H9 (cell line): ENCODE data around the gene SEC62. TPM values are rescaled to one million over a fixed set of nuclear protein-coding genes. Genes with fewer than 3 reads are reported as not detected.

Source experiments
- DNase-seq: peaks from one replicate; pipeline ENCODE4 v3.0.0-alpha.2; 2017
- H2AFZ ChIP-seq: one replicate; pipeline ENCODE4 v1.6.1; 2013; ENCODE audit warnings: mild to moderate bottlenecking, low read length, control low read depth, moderate library complexity
- H2AK5ac ChIP-seq: 2 replicates; pipeline ENCODE4 v1.6.1; 2013; ENCODE audit warnings: low read length, control low read depth, mixed read lengths; ENCODE audit not compliant: insufficient read length
- H2BK120ac ChIP-seq: one replicate; pipeline ENCODE4 v1.6.1; 2013; ENCODE audit warnings: low read depth, mild to moderate bottlenecking, low read length, control low read depth, inconsistent platforms; ENCODE audit not compliant: poor library complexity, severe bottlenecking
- H2BK12ac ChIP-seq: 2 replicates; pipeline ENCODE4 v1.6.1; 2013; ENCODE audit warnings: low read length, control low read depth, mixed read lengths, low read depth; ENCODE audit not compliant: insufficient read length
- H2BK15ac ChIP-seq: 2 replicates; pipeline ENCODE4 v1.6.1; 2013; ENCODE audit warnings: low read depth, low read length, control low read depth
- H2BK20ac ChIP-seq: one replicate; pipeline ENCODE4 v1.6.1; 2013; ENCODE audit warnings: low read depth, mild to moderate bottlenecking, low read length, control low read depth, inconsistent platforms; ENCODE audit not compliant: poor library complexity, severe bottlenecking
- H2BK5ac ChIP-seq: 2 replicates; pipeline ENCODE4 v1.6.1; 2013; ENCODE audit warnings: low read length, control low read depth, mixed read lengths; ENCODE audit not compliant: insufficient read length
- H3K14ac ChIP-seq: 2 replicates; pipeline ENCODE4 v1.6.1; 2013; ENCODE audit warnings: low read length, control low read depth; ENCODE audit not compliant: insufficient read depth
- H3K18ac ChIP-seq: 2 replicates; pipeline ENCODE4 v1.6.1; 2013; ENCODE audit warnings: low read depth, mild to moderate bottlenecking, mixed read lengths, low read length, control low read depth; ENCODE audit not compliant: insufficient read length
- H3K23ac ChIP-seq: 2 replicates; pipeline ENCODE4 v1.6.1; 2013; ENCODE audit warnings: low read length, control low read depth, mixed read lengths, low read depth; ENCODE audit not compliant: insufficient read length
- H3K23me2 ChIP-seq: 2 replicates; pipeline ENCODE4 v1.6.1; 2013; ENCODE audit warnings: low read depth, mild to moderate bottlenecking, mixed read lengths, low read length, control low read depth; ENCODE audit not compliant: insufficient read length, poor library complexity, severe bottlenecking
- H3K27ac ChIP-seq: 2 replicates; pipeline ENCODE4 v1.5.1; 2013; ENCODE audit warnings: low read length, control low read depth, mixed read lengths, low read depth; ENCODE audit not compliant: insufficient read length
- H3K27me3 ChIP-seq: 2 replicates; pipeline ENCODE4 v1.6.1; 2013; ENCODE audit warnings: low read length, control low read depth, inconsistent platforms; ENCODE audit not compliant: insufficient read depth
- H3K4ac ChIP-seq: 2 replicates; pipeline ENCODE4 v1.6.1; 2013; ENCODE audit warnings: low read depth, mild to moderate bottlenecking, control low read depth, inconsistent platforms, low read length, moderate library complexity
- H3K4me1 ChIP-seq: 2 replicates; pipeline ENCODE4 v1.6.1; 2013; ENCODE audit warnings: low read length, control low read depth, inconsistent platforms; ENCODE audit not compliant: insufficient read depth
- H3K4me2 ChIP-seq: 2 replicates; pipeline ENCODE4 v1.6.1; 2013; ENCODE audit warnings: low read length, control low read depth, mixed read lengths; ENCODE audit not compliant: insufficient read length, insufficient read depth
- H3K56ac ChIP-seq: 2 replicates; pipeline ENCODE4 v1.6.1; 2013; ENCODE audit warnings: low read depth, mild to moderate bottlenecking, mixed read lengths, low read length, control low read depth; ENCODE audit not compliant: insufficient read length
- H3K79me1 ChIP-seq: 2 replicates; pipeline ENCODE4 v1.6.1; 2013; ENCODE audit warnings: low read depth, mild to moderate bottlenecking, moderate library complexity, low read length, control low read depth, inconsistent platforms; ENCODE audit not compliant: insufficient read depth, poor library complexity, severe bottlenecking
- H3K79me2 ChIP-seq: 2 replicates; pipeline ENCODE4 v1.6.1; 2013; ENCODE audit warnings: low read length, control low read depth, inconsistent platforms; ENCODE audit not compliant: insufficient read depth
- H3K9ac ChIP-seq: 2 replicates; pipeline ENCODE4 v1.6.1; 2013; ENCODE audit warnings: low read length, control low read depth, mixed read lengths; ENCODE audit not compliant: insufficient read length; ENCODE audit errors: extremely low read depth
- H3K9me3 ChIP-seq: one replicate; pipeline ENCODE4 v1.6.1; 2013; ENCODE audit warnings: low read depth, low read length, inconsistent platforms; ENCODE audit not compliant: control insufficient read depth
- H3T11ph ChIP-seq: one replicate; pipeline ENCODE4 v1.6.1; 2013; ENCODE audit warnings: mild to moderate bottlenecking, low read length, control low read depth, inconsistent platforms
- H4K20me1 ChIP-seq: one replicate; pipeline ENCODE4 v1.6.1; 2013; ENCODE audit not compliant: control insufficient read depth, insufficient read length, insufficient read depth
- H4K5ac ChIP-seq: 2 replicates; pipeline ENCODE4 v1.6.1; 2013; ENCODE audit warnings: low read depth, mild to moderate bottlenecking, mixed read lengths, low read length, control low read depth; ENCODE audit not compliant: insufficient read length
- H4K8ac ChIP-seq: replicated peaks from 2 replicates; pipeline ENCODE4 v1.6.1; 2013; ENCODE audit warnings: low read length, control low read depth, mixed read lengths, low read depth; ENCODE audit not compliant: insufficient read length
- H4K91ac ChIP-seq: 2 replicates; pipeline ENCODE4 v1.6.1; 2013; ENCODE audit warnings: low read depth, mild to moderate bottlenecking, moderate library complexity, mixed read lengths, low read length, control low read depth; ENCODE audit not compliant: insufficient read length
- H3K27ac Mint-ChIP-seq, 3 experiments: 2 replicates in 2 of 3; 3 replicates in 1 of 3; pipeline ENCODE4 v1.8.0; 2020 to 2021; ENCODE audit warnings: mixed read lengths in 3 of 3, mild to moderate bottlenecking in 1 of 3, moderate library complexity in 1 of 3
- H3K27me3 Mint-ChIP-seq: 2 replicates; pipeline ENCODE4 v1.8.0; 2021; ENCODE audit warnings: low read depth, mild to moderate bottlenecking, moderate library complexity, mixed read lengths
- H3K36me3 Mint-ChIP-seq, 3 experiments: 2 replicates in 2 of 3; 3 replicates in 1 of 3; pipeline ENCODE4 v1.8.0; 2020 to 2021; ENCODE audit warnings: low read depth in 3 of 3, mixed read lengths in 3 of 3; ENCODE audit not compliant: insufficient read depth in 1 of 3
- H3K4me1 Mint-ChIP-seq, 2 experiments: 2 replicates each; pipeline ENCODE4 v1.8.0; 2020; ENCODE audit warnings: mixed read lengths in 2 of 2
- H3K4me3 Mint-ChIP-seq, 2 experiments: 2 replicates in 1 of 2; 3 replicates in 1 of 2; pipeline ENCODE4 v1.8.0; 2020 to 2021; ENCODE audit warnings: mild to moderate bottlenecking in 2 of 2, mixed read lengths in 2 of 2, moderate library complexity in 1 of 2
- H3K9me3 Mint-ChIP-seq, 2 experiments: 2 replicates in 1 of 2; 3 replicates in 1 of 2; pipeline ENCODE4 v1.8.0; 2020; ENCODE audit warnings: mild to moderate bottlenecking in 2 of 2, mixed read lengths in 2 of 2, moderate library complexity in 1 of 2
- CTCF ChIP-seq: fragments of 200-600 bp; sonication (generic); conservative IDR thresholded peaks from 3 replicates; pipeline ENCODE4 v1.8.0; 2021; ENCODE audit warnings: antibody characterized with exemption, mild to moderate bottlenecking
- whole genome bisulfite sequencing: extraction: QIAGEN DNeasy Blood & Tissue Kit; methylation state at CpG from one replicate; pipeline ENCODE4 v1.1.7; 2013; ENCODE audit warnings: missing lambda C conversion rate, low lambda C conversion rate, mixed read lengths; ENCODE audit not compliant: insufficient read length; ENCODE audit errors: extremely low coverage; 5-methylcytosine and 5-hydroxymethylcytosine counted together
- total RNA-seq: library from RNA; stranded (reverse); gene quantifications from 2 replicates; pipeline ENCODE4 v1.2.1, GENCODE V29; 2021

SEC62 gene
- total RNA-seq, 1 experiment from 2014 or later, result 98.7 TPM

- Mint-ChIP-seq H3K4me1 (no peaks in the 10 kb centered on the region), H3K27me3 (no peaks in the 10 kb centered on the region), H3K27ac (no peak overlapping the region; a peak in 1 of 7 replicates), H3K36me3 (no peaks in the 10 kb centered on the region), H3K4me3 (no peak overlapping the region), H3K9me3 (no peaks in the 10 kb centered on the region)
- Histone ChIP-seq H3T11ph (no peak overlapping the region), H3K79me2 (no peaks in the 10 kb centered on the region), H3K56ac (no peak overlapping the region), H4K91ac (no peak overlapping the region), H3K23ac (no peak overlapping the region), H3K9me3 (no peaks in the 10 kb centered on the region), H2AFZ (no peak overlapping the region), H3K27ac (no peak overlapping the region), H2BK12ac (no peak overlapping the region), H3K23me2 (no peaks in the 10 kb centered on the region), H3K14ac (no peak overlapping the region), H3K79me1 (no peaks in the 10 kb centered on the region), H2BK5ac (no peak overlapping the region), H3K27me3 (no peaks in the 10 kb centered on the region), H3K4me1 (no peaks in the 10 kb centered on the region), H2BK20ac (no peak overlapping the region), H2BK120ac (no peak overlapping the region), H3K4me2 (no peak overlapping the region), H3K4ac (no peak overlapping the region), H3K18ac (no peak overlapping the region), H3K9ac (no peak overlapping the region), H4K8ac (no peak overlapping the region), H2AK5ac (no peak overlapping the region), H4K5ac (no peak overlapping the region), H4K20me1 (no peaks in the 10 kb centered on the region), H2BK15ac (no peak overlapping the region)
- no peak for TF ChIP-seq CTCF
- DNase-seq, result no peak
- no CpG with 5 or more reads among the region's 1 CpG for WGBS
Observed at GRCh38 chr3:170023165-170023564, 56.6 kb downstream of the SEC62 start.
